HepG2 (cell line): ENCODE data around the gene ZFR. TPM values are rescaled to one million over a fixed set of nuclear protein-coding genes. Genes with fewer than 3 reads are reported as not detected.

Experiments
- BHLHE40 ChIP-seq: IDR thresholded peaks from 2 replicates; pipeline ENCODE4 v1.6.1; 2011; ENCODE audit warnings: low read length, improper control_type of control experiment
- CCDC6 ChIP-seq: sonication (generic); formaldehyde crosslinking; IDR thresholded peaks from 2 replicates; pipeline ENCODE4 v1.8.1; 2022; ENCODE audit warnings: mild to moderate bottlenecking, missing genetic modification reagents, moderate library complexity
- EEA1 ChIP-seq: sonication (generic); formaldehyde crosslinking; IDR thresholded peaks from 2 replicates; pipeline ENCODE4 v1.5.1; 2020; ENCODE audit warnings: mild to moderate bottlenecking, missing genetic modification reagents, borderline replicate concordance
- FOXO4 ChIP-seq: sonication (generic); formaldehyde crosslinking; conservative IDR thresholded peaks from 2 replicates; pipeline ENCODE4 v1.8.1; 2023; ENCODE audit warnings: missing genetic modification reagents
- HNF4G ChIP-seq, 2 experiments: sonication (generic) in 1 of 2; formaldehyde crosslinking in 1 of 2; IDR thresholded peaks; 2 replicates each; pipeline versions ENCODE4 v1.4.0 to v1.6.1; 2011 to 2020; ENCODE audit warnings: borderline replicate concordance in 2 of 2, low read depth in 2 of 2, mild to moderate bottlenecking in 2 of 2, low read length in 1 of 2, missing genetic modification reagents in 1 of 2, moderate library complexity in 1 of 2
- HOXA3 ChIP-seq: sonication (generic); formaldehyde crosslinking; IDR thresholded peaks from 2 replicates; pipeline ENCODE4 v1.5.0; 2020; ENCODE audit warnings: missing genetic modification reagents
- IRF2 ChIP-seq: IDR thresholded peaks from 2 replicates; pipeline ENCODE4 v1.6.1; 2018; ENCODE audit warnings: missing genetic modification reagents, missing compliant biosample characterization
- KLF11 ChIP-seq: IDR thresholded peaks from 2 replicates; pipeline ENCODE4 v1.6.1; 2016; ENCODE audit warnings: missing compliant biosample characterization
- MIER2 ChIP-seq: IDR thresholded peaks from 2 replicates; pipeline ENCODE4 v1.6.1; 2016; ENCODE audit warnings: missing biosample characterization, missing genetic modification reagents
- MXI1 ChIP-seq: IDR thresholded peaks from 3 replicates; pipeline ENCODE4 v1.6.1; 2012; ENCODE audit warnings: low read depth, low read length, inconsistent platforms, borderline replicate concordance
- NPAS2 ChIP-seq: sonication (generic); formaldehyde crosslinking; IDR thresholded peaks from 2 replicates; pipeline ENCODE4 v1.8.0; 2022; ENCODE audit warnings: mild to moderate bottlenecking, missing genetic modification reagents, borderline replicate concordance
- PPARG ChIP-seq: conservative IDR thresholded peaks from 2 replicates; pipeline ENCODE4 v1.6.1; 2016; ENCODE audit warnings: missing biosample characterization, missing genetic modification reagents
- PREB ChIP-seq: sonication (generic); formaldehyde crosslinking; IDR thresholded peaks from 2 replicates; pipeline ENCODE4 v1.4.0; 2020; ENCODE audit warnings: missing genetic modification reagents
- SETDB1 ChIP-seq: sonication (generic); formaldehyde crosslinking; IDR thresholded peaks from 2 replicates; pipeline ENCODE4 v1.5.1; 2020; ENCODE audit warnings: missing genetic modification reagents, mild to moderate bottlenecking, borderline replicate concordance
- SOX13 ChIP-seq, 3 experiments: fragments of 450-650 bp in 1 of 3; sonication (generic) in 1 of 3; formaldehyde crosslinking in 1 of 3; IDR thresholded peaks in 2 of 3; conservative IDR thresholded peaks in 1 of 3; 2 replicates each; pipeline versions ENCODE4 v1.5.0 to v1.6.1; 2016 to 2020; ENCODE audit warnings: antibody characterized with exemption in 1 of 3, mild to moderate bottlenecking in 1 of 3, missing compliant biosample characterization in 1 of 3, missing genetic modification reagents in 1 of 3, moderate library complexity in 1 of 3
- SP4 ChIP-seq: sonication (generic); formaldehyde crosslinking; IDR thresholded peaks from 2 replicates; pipeline ENCODE4 v1.8.1; 2023; ENCODE audit warnings: mild to moderate bottlenecking, missing genetic modification reagents
- ZNF318 ChIP-seq: sonication (generic); formaldehyde crosslinking; IDR thresholded peaks from 2 replicates; pipeline ENCODE4 v1.4.0; 2020; ENCODE audit warnings: mild to moderate bottlenecking, missing genetic modification reagents
- ZNF326 ChIP-seq: sonication (generic); formaldehyde crosslinking; IDR thresholded peaks from 2 replicates; pipeline ENCODE4 v1.4.0; 2020; ENCODE audit warnings: missing genetic modification reagents, borderline replicate concordance
- ZNF543 ChIP-seq: sonication (generic); formaldehyde crosslinking; IDR thresholded peaks from 2 replicates; pipeline ENCODE4 v1.4.0; 2020; ENCODE audit warnings: mild to moderate bottlenecking, missing genetic modification reagents
- polyA plus RNA-seq, 8 experiments: library from polyadenylated mRNA; depleted of rRNA in 3 of 8; stranded (reverse) in 7 of 8; unstranded in 1 of 8; fragments of >200 nt; fragmentation: Illumina TruSeq in 4 of 8; extraction: Trizol in 4 of 8; gene quantifications; 2 replicates each; pipeline versions ENCODE4 v1.2.1 to v1.2.3, GENCODE V29; 2011 to 2016; ENCODE audit warnings: low read depth in 4 of 8, missing spikeins in 1 of 8, mixed read lengths in 1 of 8; ENCODE audit not compliant: insufficient read depth in 1 of 8
- total RNA-seq, 5 experiments: library from RNA; depleted of rRNA; stranded (reverse); fragments of >200 nt; fragmentation: Illumina TruSeq; extraction: Trizol; gene quantifications; 2 replicates each; pipeline ENCODE4 v1.2.3, GENCODE V29; 2016; ENCODE audit warnings: low read depth in 1 of 5

Gene ZFR
- total and polyA plus RNA-seq, 2 of the 13 experiments (the other 11 are each of a cell fraction or from before 2014, with no cell fraction given): 89.0 to 92.8 TPM

GRCh38 chr5:32390819-32391591 lies 53.5 kb downstream of the ZFR start (continued):
- no peak for TF ChIP-seq CCDC6
- no peak for TF ChIP-seq FOXO4 (CRISPR knock-in tag)
- no peak for TF ChIP-seq MXI1
- no peak for TF ChIP-seq KLF11 (CRISPR knock-in tag)
- no peak for TF ChIP-seq PPARG (CRISPR knock-in tag)
- TF ChIP-seq IRF2 (CRISPR knock-in tag): no peak
- TF ChIP-seq ZNF543 (CRISPR knock-in tag): no peak
- TF ChIP-seq ZNF318: no peak
- no peak for TF ChIP-seq BHLHE40
- TF ChIP-seq EEA1 (CRISPR knock-in tag): no peak
- no peak for TF ChIP-seq NPAS2 (CRISPR knock-in tag)
- no peak for TF ChIP-seq HOXA3 (CRISPR knock-in tag)
- TF ChIP-seq ZNF326 (CRISPR knock-in tag): no peak
- no peak for TF ChIP-seq HNF4G (IDR thresholded peaks at IDR 0.05; ENCODE audit: borderline replicate concordance, low read depth, low read length)
- no peak for TF ChIP-seq HNF4G (CRISPR knock-in tag; IDR thresholded peaks at IDR 0.05; ENCODE audit: borderline replicate concordance, low read depth)
- TF ChIP-seq PREB (CRISPR knock-in tag): no peak
- TF ChIP-seq SOX13 (IDR thresholded peaks at IDR 0.05): no peak
- TF ChIP-seq SOX13 (CRISPR knock-in tag; conservative IDR thresholded peaks at IDR 0.05 in 1 of 2, IDR thresholded peaks at IDR 0.05 in 1 of 2): peak in 1 of 2 experiments; percentile 68; a peak in 1 of 4 replicates
- no peak for TF ChIP-seq SP4 (CRISPR knock-in tag)
- TF ChIP-seq MIER2 (CRISPR knock-in tag): 0 out of 2 replicates have a peak, but pooled peaks have one; percentile 29
- no peak for TF ChIP-seq SETDB1 (CRISPR knock-in tag)
